ENCODE measurements around the gene DEFB118. TPM values are rescaled to one million over a fixed set of nuclear protein-coding genes. Genes with fewer than 3 reads are reported as not detected.

DEFB118 gene
- total RNA-seq, 6 experiments from 2014 or later: not detected

GRCh38 chr20:31418307-31418706 is 49.9 kb downstream of the DEFB118 start:
- H3K9me3 ChIP-seq: no peaks in the 10 kb centered on the region
- no peak overlapping the region for H3K4me3 ChIP-seq
- H3K4me1 ChIP-seq: no peaks in the 10 kb centered on the region
- WGBS (ENCODE audit: insufficient coverage, low coverage, low lambda C conversion rate, missing lambda C conversion rate): 61% methylated on average over 5 of the region's 7 CpGs
- H3K27me3 ChIP-seq: no peaks in the 10 kb centered on the region
- no peak for TF ChIP-seq POLR2A (IDR thresholded peaks at IDR 0.05)
- TF ChIP-seq CTCF (IDR thresholded peaks at IDR 0.05): no peak
- DNase-seq (no peak), ATAC-seq (no peak)
- no peaks in the 10 kb centered on the region for H3K36me3 ChIP-seq
- H3K27ac ChIP-seq: no peak overlapping the region
- intact Hi-C loops (cut with DNase I): no loop called here

Small RNA genes lying within 50 kb of the gene (small RNA-seq; reads per million reads assigned to genes)
- gene DEFB117 (0 reads per million in 2 experiments), gene RF00561 (0 reads per million in 2 experiments), gene RNA5SP480 (0 reads per million in 2 experiments)

Other genes starting within 250 kb of the DEFB118 start
- gene DEFB115, start 110.9 kb upstream of the DEFB118 start, total RNA-seq: not detected
- not detected for gene DEFB116, start 60.0 kb upstream of the DEFB118 start, total RNA-seq
- gene DEFB119, start 22.0 kb downstream of the DEFB118 start, total RNA-seq: not detected
- not detected for gene DEFB121, start 37.6 kb downstream of the DEFB118 start, total RNA-seq
- gene DEFB123, start 72.0 kb downstream of the DEFB118 start, total RNA-seq: not detected
- gene DEFB124, start 106.5 kb downstream of the DEFB118 start, total RNA-seq: not detected
- gene REM1, start 106.7 kb downstream of the DEFB118 start, total RNA-seq: 1 to 10 TPM in 1 of 6 experiments, under 1 TPM in 4, not detected in 1; 0.12 to 1.0 (median 0.20) TPM
- 100 to 1,000 TPM in 5 of 6 experiments, 10 to 100 TPM in 1; 78.1 to 141 (median 114) TPM for gene HM13, start 145.8 kb downstream of the DEFB118 start, total RNA-seq
- gene ID1, start 236.7 kb downstream of the DEFB118 start, total RNA-seq: 100 to 1,000 TPM in 2 of 6 experiments, 10 to 100 TPM in 4; 12.9 to 300 (median 35.0) TPM